GM18502 (cell line): ENCODE measurements around the gene COX19.
"Not testable (repeated sequence)": the region's sequence is repeated elsewhere in the genome, so short reads cannot be mapped to it uniquely, and the experiment has no call there.

Experiments
- ATAC-seq: cut with Tn5 transposase; IDR thresholded peaks from one replicate; pipeline ENCODE4 v1.9.1; 2021; ENCODE audit warnings: mild to moderate bottlenecking; ENCODE audit not compliant: unreplicated experiment, poor library complexity

The COX19 gene

GRCh38 chr7:963236-964078 lies 11.9 kb downstream of the COX19 start:
- no peak for ATAC-seq

- ATAC-seq: no peak
Measured at GRCh38 chr7:962401-963081, 12.8 kb downstream of the COX19 start.

GRCh38 chr7:961546-962400 lies 13.6 kb downstream of the COX19 start:
- no peak for ATAC-seq

GRCh38 chr7:960972-961371 lies 14.4 kb downstream of the COX19 start:
- ATAC-seq: not testable (repeated sequence)

GRCh38 chr7:960269-960871 lies 15.0 kb downstream of the COX19 start:
- ATAC-seq: no peak

GRCh38 chr7:959740-960139 lies 15.6 kb downstream of the COX19 start:
- ATAC-seq: not testable (repeated sequence)

GRCh38 chr7:959271-959670 lies 16.1 kb downstream of the COX19 start:
- no peak for ATAC-seq

GRCh38 chr7:958221-959200 lies 16.8 kb downstream of the COX19 start:
- ATAC-seq: no peak

GRCh38 chr7:957418-958220 lies 17.7 kb downstream of the COX19 start:
- no peak for ATAC-seq

- ATAC-seq: no peak
Measured at GRCh38 chr7:956031-956430, 19.3 kb downstream of the COX19 start.

- ATAC-seq: peak; percentile 41
Measured at GRCh38 chr7:954330-955238, 20.8 kb downstream of the COX19 start, which contains the start of gene ADAP1. TSS of gene ADAP1 (minus strand) at chr7:954680. CDS start at chr7:954477, 203 bp downstream.

GRCh38 chr7:953547-954327 lies 21.6 kb downstream of the COX19 start:
- peak; percentile 22 for ATAC-seq

GRCh38 chr7:952548-953441 lies 22.6 kb downstream of the COX19 start:
- ATAC-seq: no peak

GRCh38 chr7:951881-952547 lies 23.3 kb downstream of the COX19 start:
- ATAC-seq: no peak
